GM19238 (cell line): ENCODE measurements around the gene UBE4B.
A peak's percentile ranks its signal among the peaks of the same experiment; 100 is the strongest.

Experiments used
- DNase-seq: peaks from one replicate; pipeline ENCODE4 v3.0.0; 2011; ENCODE audit warnings: low spot score; ENCODE audit not compliant: insufficient read length

The UBE4B gene

GRCh38 chr1:10108948-10109708, 76.4 kb downstream of the UBE4B start:
- no peak for DNase-seq

GRCh38 chr1:10113501-10113900, 80.7 kb downstream of the UBE4B start:
- no peak for DNase-seq

- no peak for DNase-seq
Measured at GRCh38 chr1:10114746-10115145, 82.0 kb downstream of the UBE4B start.

DNA sequence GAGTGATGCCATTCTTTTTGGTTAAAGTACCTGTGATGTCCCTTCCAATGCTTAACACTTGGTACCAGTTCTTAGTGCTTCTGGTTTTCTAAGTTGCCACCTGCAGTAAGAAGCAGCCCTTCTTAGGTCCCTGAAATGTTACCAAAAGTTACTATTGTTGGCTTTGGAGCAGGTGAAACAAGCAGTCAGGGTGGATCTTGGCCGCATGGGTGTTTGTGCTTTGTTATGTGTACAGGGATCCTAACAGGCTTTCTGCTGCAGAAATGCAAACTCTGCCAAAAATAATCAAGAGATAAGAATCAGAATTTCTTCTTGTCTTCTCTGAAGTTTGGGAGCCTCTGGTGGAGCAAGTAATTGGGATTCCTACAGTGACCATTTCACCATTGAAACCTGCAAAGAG, 84.4 kb downstream of the UBE4B start:
- DNase-seq = no peak

GRCh38 chr1:10117865-10118264, 85.1 kb downstream of the UBE4B start:
- no peak for DNase-seq

- DNase-seq = no peak
Measured at GRCh38 chr1:10121688-10122087, 88.9 kb downstream of the UBE4B start.

GRCh38 chr1:10122926-10123325, 90.2 kb downstream of the UBE4B start:
- DNase-seq = no peak

DNA sequence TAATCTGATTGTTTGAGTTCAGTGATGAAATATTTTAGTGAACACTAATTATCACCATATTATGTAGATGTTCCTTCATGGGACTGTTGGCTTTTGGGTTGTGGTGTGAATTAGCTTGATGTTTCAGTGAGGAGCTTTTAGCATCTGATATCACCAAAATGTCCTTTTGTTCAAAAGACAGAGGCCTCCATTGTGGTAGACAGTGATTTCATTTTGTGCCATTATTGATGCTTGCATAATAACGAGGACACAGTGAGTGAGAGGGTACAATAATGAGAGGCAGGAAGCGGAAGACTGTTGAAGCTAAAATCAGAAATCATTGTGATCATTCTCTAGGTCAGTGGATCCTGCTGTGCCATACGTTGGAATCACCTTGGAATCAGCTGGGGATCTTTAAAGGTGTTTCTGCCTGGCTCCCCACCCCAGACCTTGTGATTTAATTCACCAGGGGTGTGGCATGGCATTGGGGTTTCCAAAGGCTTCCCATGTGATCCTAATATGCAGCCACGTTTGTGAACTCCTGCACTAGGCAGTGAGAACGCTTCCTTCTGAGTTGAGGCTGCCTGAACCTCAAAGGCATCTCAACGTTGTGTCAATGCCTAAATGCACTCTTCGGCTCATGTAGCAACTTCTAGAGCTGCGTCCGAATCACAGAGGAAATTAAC, 95.5 kb downstream of the UBE4B start:
- DNase-seq = no peak

DNA sequence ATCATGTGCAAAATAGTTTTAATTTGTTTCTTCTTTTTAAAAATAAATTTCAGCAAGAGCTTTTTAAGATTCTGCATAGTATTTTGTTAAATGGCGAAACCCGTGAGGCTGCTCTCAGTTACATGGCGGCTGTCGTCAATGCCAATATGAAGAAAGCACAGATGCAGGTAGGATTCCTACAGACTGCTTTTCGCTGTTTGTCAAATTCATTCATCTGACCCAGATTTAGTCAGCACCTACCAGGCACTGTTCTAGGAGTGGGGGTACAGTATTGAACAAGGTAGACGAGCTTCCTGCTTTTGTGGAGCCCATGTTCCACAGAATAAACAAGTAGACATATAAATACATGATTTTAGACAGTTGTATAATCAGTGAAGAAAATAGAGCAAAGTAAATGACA, 99.6 kb downstream of the UBE4B start:
- no peak for DNase-seq

DNA sequence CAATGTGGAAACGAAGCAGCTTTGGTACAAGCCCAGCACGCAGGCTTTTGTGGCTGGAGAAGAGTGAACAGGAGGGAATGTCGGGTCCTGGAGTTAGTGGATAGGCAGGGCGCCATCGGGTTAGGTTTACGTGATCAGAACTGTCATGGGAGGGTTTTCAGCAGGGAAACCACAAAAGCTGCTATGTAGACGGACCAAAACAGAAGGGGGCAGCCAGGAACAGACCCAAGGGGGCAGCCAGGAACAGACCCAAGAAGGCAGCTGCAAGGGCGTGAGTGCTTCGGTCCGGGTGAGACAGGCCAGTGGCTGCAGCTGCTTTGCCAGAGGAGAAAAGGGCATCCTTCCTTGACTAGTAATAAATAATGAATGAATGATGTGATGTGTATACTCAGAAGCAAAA, 100.1 kb downstream of the UBE4B start:
- no peak for DNase-seq

DNA sequence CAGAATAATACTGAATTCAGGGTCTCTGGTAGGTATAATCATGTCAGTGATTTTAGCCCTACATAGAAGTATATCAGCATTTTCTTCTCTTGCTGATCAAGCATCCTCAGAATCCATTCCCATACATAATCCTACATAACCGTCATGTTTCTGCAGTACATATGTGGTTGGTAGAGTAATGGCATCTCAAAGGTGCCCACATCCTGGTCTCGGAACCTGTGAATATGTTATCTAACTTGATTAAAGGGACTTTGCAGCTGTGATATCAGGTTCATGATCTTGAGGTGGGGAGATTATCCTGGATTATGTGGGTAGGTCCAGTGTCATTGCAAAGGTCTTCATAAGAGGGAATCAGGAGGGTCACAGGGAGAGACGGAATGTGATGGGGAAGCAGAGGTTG, 108.2 kb downstream of the UBE4B start:
- DNase-seq = no peak

GRCh38 chr1:10143961-10144485, 111.3 kb downstream of the UBE4B start:
- no peak for DNase-seq

GRCh38 chr1:10146391-10146790, 113.6 kb downstream of the UBE4B start:
- no peak for DNase-seq

DNA sequence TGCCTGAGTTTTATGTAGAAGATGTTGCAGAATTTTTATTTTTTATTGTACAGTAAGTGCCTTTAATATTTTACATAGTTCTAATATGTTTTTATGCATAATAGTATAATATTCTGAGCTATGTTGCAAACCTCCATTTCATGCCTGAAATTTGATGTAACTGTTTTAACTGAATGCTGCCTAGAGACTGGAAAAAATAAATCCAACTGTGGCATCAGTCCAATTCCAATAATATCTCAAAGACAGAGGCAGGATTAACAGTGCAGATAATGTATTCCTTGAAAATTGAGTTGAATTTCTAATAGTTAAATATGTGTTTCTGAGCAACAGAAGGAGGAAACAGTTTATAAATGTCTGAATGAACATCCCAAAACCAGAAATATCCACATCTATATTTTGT, 116.5 kb downstream of the UBE4B start:
- DNase-seq = no peak

GRCh38 chr1:10152709-10153284, 120.0 kb downstream of the UBE4B start:
- no peak for DNase-seq

DNA sequence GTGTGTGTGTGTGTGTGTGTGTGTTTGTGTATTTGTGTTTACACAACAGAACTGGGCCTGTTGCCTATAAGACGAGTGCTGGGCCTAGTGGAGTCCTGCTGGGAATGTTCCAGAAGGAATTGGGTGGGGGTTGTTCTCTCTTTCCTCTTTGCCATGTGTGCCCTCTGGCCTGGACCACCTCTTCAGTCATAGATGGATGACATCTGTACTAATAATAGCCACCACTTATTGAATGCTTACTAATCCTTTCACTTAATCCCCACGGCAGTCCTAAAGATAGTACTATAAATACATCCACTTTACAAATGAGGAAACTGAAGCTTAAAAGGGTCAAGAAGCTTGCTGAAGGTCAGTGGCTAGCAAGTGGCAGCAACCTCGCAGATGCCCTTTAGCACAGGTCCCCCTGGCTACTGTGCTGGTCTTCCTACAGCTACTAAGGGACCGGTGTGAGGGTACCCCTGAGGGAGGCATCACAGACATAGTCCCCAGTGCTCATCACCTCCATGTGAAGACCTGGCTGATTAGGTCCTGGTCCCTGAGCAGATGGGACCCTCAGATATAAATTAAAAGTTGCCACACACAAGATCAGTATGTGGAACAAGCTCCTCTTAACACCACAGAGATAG, 122.4 kb downstream of the UBE4B start:
- no peak for DNase-seq

DNA sequence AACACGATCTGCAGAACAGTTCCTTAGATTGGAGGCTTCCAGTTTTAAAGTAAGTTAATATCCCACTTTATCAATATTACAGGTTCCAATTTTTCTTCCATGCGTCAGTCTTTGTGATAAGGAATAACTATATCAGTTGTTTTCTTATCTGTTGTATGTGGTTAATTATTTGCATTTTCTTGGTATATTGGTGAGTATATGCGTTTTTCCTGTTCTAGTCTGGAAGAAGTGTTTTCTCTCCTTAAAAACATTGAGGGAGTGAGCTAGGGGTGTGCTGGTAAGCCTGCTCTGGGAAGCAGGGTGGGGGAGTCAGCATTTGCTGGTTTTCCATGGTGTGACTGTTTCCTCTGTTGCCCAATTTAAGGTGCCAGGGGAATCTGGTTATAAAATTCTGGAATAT, 127.4 kb downstream of the UBE4B start:
- DNase-seq = no peak

DNA sequence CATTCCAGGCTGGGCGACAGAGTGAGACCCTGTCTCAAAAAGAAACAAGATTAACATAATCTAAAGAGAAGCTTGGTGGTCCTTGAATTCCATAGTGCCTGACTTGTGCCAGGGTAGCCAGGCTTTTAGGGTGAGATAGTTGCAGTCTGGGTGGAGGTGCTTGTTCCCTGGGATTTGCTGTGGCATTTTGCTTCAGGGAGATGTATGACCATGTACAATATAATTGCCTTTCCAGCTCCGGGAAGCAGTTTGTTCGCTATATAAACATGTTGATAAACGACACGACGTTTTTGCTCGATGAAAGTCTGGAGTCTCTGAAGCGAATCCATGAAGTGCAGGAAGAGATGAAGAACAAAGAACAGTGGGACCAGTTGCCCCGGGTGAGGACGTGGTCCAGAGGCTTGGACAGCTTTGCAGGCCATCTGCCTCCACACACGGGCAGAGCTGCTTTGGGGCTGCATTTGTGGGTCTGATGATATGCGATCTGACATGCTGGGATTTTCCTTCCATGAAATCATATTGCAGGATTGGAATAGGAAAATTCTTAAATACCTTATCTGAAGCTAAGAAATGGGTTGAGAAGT, 128.2 kb downstream of the UBE4B start:
- no peak for DNase-seq

- no peak for DNase-seq
Measured at GRCh38 chr1:10161541-10162290, 129.0 kb downstream of the UBE4B start.

DNA sequence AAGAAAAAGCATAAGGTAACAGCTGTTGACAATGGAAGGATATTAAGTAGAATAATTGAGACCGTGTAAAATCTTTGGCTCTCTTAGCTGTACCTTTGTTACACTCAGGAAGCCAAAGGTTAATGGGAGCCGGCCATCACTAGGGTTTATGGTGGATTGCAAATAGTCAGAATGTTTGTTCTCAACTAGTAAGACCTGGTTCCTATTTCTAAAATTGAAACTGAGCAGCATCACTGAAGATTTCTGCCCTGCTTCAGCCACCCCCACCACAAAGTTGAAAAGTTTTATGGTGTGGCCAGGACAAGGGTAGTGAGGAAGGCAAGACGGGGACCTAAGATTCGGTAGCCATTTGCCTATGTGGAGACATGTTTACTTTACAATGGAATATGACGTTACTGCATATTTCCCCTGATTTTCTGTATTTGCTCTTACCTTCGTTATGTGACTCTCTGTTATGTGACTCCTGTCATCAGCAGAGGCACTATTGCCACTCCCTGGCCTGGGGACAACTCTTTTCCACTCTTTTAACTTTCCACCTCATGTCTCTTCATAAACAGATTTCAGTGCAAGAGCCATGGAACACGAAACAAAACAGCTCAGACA, 136.3 kb downstream of the UBE4B start:
- DNase-seq = no peak

GRCh38 chr1:10170239-10170574, 137.4 kb downstream of the UBE4B start:
- peak; percentile 30 for DNase-seq
